ENCODE data around the gene COL6A1. TPM values are rescaled to one million over a fixed set of nuclear protein-coding genes. Genes with fewer than 3 reads are reported as not detected.

The COL6A1 gene
- total and polyA plus RNA-seq, 2 of the 4 experiments (the other 2 are of a cell fraction) = 173 to 1,578 TPM

DNA sequence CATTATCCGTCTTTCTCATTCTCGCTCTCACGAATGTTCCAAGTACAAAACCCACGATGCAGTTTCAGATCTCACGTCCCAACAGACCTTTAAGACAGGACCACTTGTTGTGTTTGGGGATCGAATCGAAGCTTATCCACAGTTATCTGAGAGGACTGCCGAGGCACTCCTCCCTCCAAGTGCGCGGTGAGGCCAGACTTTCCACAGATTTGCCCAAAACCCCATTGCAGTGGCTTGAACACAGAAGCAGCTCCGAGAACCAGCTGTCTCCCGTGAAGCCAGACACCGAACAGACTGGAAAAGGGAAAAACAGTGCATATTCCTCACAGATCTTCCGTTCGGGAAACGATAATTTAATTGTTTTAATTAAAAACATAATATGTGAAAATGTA, 69.8 kb downstream of the COL6A1 start:
- Histone ChIP-seq H2AK9ac (replicated peaks; ENCODE audit: low read depth, low read length, poor library complexity) (no peak overlapping the region), H4K5ac (ENCODE audit: low read depth, low read length) (peak overlapping the region; percentile 19; the same call in 1 of the 2 replicates), H4K20me1 (ENCODE audit: insufficient read depth, low read length) (0 out of 2 replicates have a peak, but pooled peaks cover 3% of the 10 kb centered on the region), H3K23ac (ENCODE audit: low read depth, low read length) (no peak overlapping the region), H2BK120ac (ENCODE audit: low read depth, low read length) (peak overlapping the region; percentile 100), H3K9ac (ENCODE audit: low read depth, low read length) (no peak overlapping the region), H2AFZ (replicated peaks; ENCODE audit: low read length, poor library complexity) (no peak overlapping the region), H2BK5ac (ENCODE audit: low read depth, low read length, poor library complexity, severe bottlenecking) (peak overlapping the region; percentile 40), H3K36me3 (ENCODE audit: control insufficient read depth, insufficient read depth, low read length) (no peaks in the 10 kb centered on the region), H3K4me3 (ENCODE audit: insufficient read depth, low read depth, low read length) (no peak overlapping the region), H3K27ac (ENCODE audit: insufficient read depth, low read length) (no peak overlapping the region; the same call in 1 of the 2 replicates), H3K9me3 (ENCODE audit: control insufficient read depth, insufficient read depth, low read length) (no peaks in the 10 kb centered on the region), H3K4me1 (ENCODE audit: control insufficient read depth, insufficient read depth, low read length) (peaks cover 39% of the 10 kb centered on the region), H3K4me2 (ENCODE audit: low read depth, low read length) (no peak overlapping the region), H2AK5ac (ENCODE audit: low read depth, low read length) (peak overlapping the region; percentile 87), H2BK20ac (ENCODE audit: low read depth, low read length) (peak overlapping the region; percentile 51), H4K91ac (ENCODE audit: insufficient read depth, low read depth, low read length) (peak overlapping the region; percentile 72), H3K4ac (ENCODE audit: low read depth, low read length) (peak overlapping the region; percentile 70), H4K8ac (ENCODE audit: low read depth in 2 of 2, low read length in 2 of 2) (peak overlapping the region in 1 of 2 experiments; percentile 46; a peak in 1 of 4 replicates), H3K56ac (ENCODE audit: extremely low read depth, insufficient read depth, low read length) (no peak overlapping the region), H3K14ac (replicated peaks; ENCODE audit: low read depth, low read length) (peak overlapping the region; percentile 1; the same call in 1 of the 2 replicates), H3K9me1 (ENCODE audit: insufficient read depth, low read length) (peaks cover 15% of the 10 kb centered on the region), H3K18ac (ENCODE audit: low read depth, low read length) (peak overlapping the region; percentile 34), H3K27me3 (ENCODE audit: control insufficient read depth, insufficient read depth, low read length) (no peaks in the 10 kb centered on the region), H3K79me1 (ENCODE audit: low read depth in 1 of 2, low read length in 2 of 2) (peaks cover 9 to 49% of the 10 kb centered on the region in 2 experiments; a peak in 3 of 4 replicates), H2BK15ac (ENCODE audit: low read depth, low read length) (peak overlapping the region; percentile 93; the same call in 2 of the 3 replicates)
- in situ Hi-C loops (cut with MboI; ENCODE audit: low sequenced_read_pairs) (no loop called here), dilution Hi-C loops (cut with HindIII; ENCODE audit: low sequenced_read_pairs, unreplicated experiment) (no loop called here), intact Hi-C loops (cut with micrococcal nuclease) (no loop called here)
- ATAC-seq (ENCODE audit: low read depth) (no peak), DNase-seq (no peak)
- 80% methylated on average over 2 of the region's 16 CpGs; no CpG with 5 or more reads in 1 of the 2 experiments for WGBS, 2 experiments (ENCODE audit: extremely low coverage in 2 of 2, insufficient read length in 1 of 2)
- TF ChIP-seq MAFK (IDR thresholded peaks at IDR 0.05; ENCODE audit: low read depth, low read length) (no peak), CHD1 (IDR thresholded peaks at IDR 0.05; ENCODE audit: low read depth, low read length) (no peak), RCOR1 (IDR thresholded peaks at IDR 0.05; ENCODE audit: insufficient replicate concordance, low read length) (no peak), RFX5 (IDR thresholded peaks at IDR 0.05; ENCODE audit: low read depth, low read length) (no peak), MAZ (IDR thresholded peaks at IDR 0.05; ENCODE audit: borderline replicate concordance, low read depth, low read length) (no peak), NFE2L2 (IDR thresholded peaks at IDR 0.05; ENCODE audit: low read depth, low read length) (no peak), BHLHE40 (IDR thresholded peaks at IDR 0.05; ENCODE audit: low read depth, low read length) (no peak), MXI1 (IDR thresholded peaks at IDR 0.05; ENCODE audit: borderline replicate concordance, low read depth, low read length) (no peak), SMC3 (IDR thresholded peaks at IDR 0.05; ENCODE audit: low read depth, low read length) (no peak), POLR2A (IDR thresholded peaks at IDR 0.05; ENCODE audit: low read depth, low read length) (no peak; the same call in 1 of the 2 replicates), CEBPB (IDR thresholded peaks at IDR 0.05; ENCODE audit: low read depth, low read length) (no peak), FOS (IDR thresholded peaks at IDR 0.05; ENCODE audit: low read depth, low read length) (no peak), RAD21 (IDR thresholded peaks at IDR 0.05; ENCODE audit: low read length) (no peak)
- TF ChIP-seq, protein P1, sequence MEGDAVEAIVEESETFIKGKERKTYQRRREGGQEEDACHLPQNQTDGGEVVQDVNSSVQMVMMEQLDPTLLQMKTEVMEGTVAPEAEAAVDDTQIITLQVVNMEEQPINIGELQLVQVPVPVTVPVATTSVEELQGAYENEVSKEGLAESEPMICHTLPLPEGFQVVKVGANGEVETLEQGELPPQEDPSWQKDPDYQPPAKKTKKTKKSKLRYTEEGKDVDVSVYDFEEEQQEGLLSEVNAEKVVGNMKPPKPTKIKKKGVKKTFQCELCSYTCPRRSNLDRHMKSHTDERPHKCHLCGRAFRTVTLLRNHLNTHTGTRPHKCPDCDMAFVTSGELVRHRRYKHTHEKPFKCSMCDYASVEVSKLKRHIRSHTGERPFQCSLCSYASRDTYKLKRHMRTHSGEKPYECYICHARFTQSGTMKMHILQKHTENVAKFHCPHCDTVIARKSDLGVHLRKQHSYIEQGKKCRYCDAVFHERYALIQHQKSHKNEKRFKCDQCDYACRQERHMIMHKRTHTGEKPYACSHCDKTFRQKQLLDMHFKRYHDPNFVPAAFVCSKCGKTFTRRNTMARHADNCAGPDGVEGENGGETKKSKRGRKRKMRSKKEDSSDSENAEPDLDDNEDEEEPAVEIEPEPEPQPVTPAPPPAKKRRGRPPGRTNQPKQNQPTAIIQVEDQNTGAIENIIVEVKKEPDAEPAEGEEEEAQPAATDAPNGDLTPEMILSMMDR (conservative IDR thresholded peaks at IDR 0.05; ENCODE audit: low read depth, low read length) = no peak
- TF ChIP-seq, protein P2, sequence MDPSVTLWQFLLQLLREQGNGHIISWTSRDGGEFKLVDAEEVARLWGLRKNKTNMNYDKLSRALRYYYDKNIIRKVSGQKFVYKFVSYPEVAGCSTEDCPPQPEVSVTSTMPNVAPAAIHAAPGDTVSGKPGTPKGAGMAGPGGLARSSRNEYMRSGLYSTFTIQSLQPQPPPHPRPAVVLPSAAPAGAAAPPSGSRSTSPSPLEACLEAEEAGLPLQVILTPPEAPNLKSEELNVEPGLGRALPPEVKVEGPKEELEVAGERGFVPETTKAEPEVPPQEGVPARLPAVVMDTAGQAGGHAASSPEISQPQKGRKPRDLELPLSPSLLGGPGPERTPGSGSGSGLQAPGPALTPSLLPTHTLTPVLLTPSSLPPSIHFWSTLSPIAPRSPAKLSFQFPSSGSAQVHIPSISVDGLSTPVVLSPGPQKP (IDR thresholded peaks at IDR 0.05; ENCODE audit: borderline replicate concordance, low read depth, low read length) = no peak
- TF ChIP-seq, protein P3, sequence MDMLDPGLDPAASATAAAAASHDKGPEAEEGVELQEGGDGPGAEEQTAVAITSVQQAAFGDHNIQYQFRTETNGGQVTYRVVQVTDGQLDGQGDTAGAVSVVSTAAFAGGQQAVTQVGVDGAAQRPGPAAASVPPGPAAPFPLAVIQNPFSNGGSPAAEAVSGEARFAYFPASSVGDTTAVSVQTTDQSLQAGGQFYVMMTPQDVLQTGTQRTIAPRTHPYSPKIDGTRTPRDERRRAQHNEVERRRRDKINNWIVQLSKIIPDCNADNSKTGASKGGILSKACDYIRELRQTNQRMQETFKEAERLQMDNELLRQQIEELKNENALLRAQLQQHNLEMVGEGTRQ (IDR thresholded peaks at IDR 0.05; ENCODE audit: low read depth, low read length) = no peak
- ChIA-PET CTCF (interaction anchor here (1.3 kb wide), 1 partner anchor 70 kb away, joined by 3 read pairs; the partner anchor contains the start of gene COL6A1), POLR2A (ENCODE audit: unreplicated experiment) (no interaction called here)
- BruUV-seq (replicated peaks) = no TSS peak

Measured in IMR-90 (cell line).